ENCODE data around the gene ARHGEF10L. TPM values are rescaled to one million over a fixed set of nuclear protein-coding genes. Genes with fewer than 3 reads are reported as not detected.
A peak's percentile ranks its signal among the peaks of the same experiment; 100 is the strongest.

ARHGEF10L gene
- total RNA-seq, 2 donors from 2014 or later, result 26.0 to 39.7 TPM

DNA sequence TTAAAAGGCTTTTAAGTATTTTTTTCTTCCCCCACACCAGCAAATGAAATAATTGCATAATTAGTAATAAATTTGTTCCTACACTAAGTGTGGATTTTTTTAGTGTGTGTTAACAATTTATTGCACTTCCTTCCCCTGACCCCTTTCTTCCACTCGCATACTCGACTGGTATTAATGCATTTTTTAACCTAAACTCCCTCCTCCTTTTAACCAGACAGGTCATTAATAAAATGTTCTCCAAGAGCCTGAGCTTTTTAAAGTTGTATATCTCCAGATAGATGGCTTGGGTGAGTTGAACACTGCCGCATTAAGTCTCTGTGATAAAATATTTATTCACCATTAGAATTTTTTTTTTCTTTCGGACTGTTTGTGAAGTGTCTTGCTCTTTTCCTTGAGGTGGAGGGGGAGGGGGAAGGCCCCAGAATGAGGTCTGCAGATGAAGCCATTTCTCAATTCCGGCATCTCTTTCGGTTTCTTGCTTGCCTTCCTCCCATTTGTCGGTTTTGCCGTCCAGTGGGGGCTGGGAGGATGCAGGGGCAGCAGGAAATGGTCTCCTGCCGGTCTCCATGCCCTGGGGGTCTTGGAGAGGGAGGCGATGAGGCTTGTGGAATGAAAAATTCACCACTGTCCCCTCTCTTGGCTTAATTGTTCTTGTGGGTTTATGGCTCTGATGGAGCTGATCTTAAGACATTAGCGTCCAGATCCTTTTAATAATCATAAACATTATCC lies 151.6 kb downstream of the ARHGEF10L start:
- Histone ChIP-seq H3K27ac (no peak overlapping the region), H3K4me3 (no peak overlapping the region), H3K4me1 (replicated peaks) (no peaks in the 10 kb centered on the region), H3K27me3 (replicated peaks; ENCODE audit: insufficient read depth) (no peaks in the 10 kb centered on the region), H3K36me3 (no peaks in the 10 kb centered on the region), H3K9me3 (no peaks in the 10 kb centered on the region)
- no peak for DNase-seq (ENCODE audit: low spot score)
- intact Hi-C loops (cut with DNase I), result no loop called here
- WGBS, result 65% methylated on average over 11 of the region's 11 CpGs
- TF ChIP-seq POLR2AphosphoS5 (IDR thresholded peaks at IDR 0.05) (no peak), POLR2A (IDR thresholded peaks at IDR 0.05) (no peak), CTCF (IDR thresholded peaks at IDR 0.05) (no peak)

- Histone ChIP-seq H3K36me3 (no peaks in the 10 kb centered on the region), H3K9me3 (no peaks in the 10 kb centered on the region), H3K4me3 (no peak overlapping the region), H3K27ac (no peak overlapping the region), H3K27me3 (replicated peaks; ENCODE audit: insufficient read depth) (no peaks in the 10 kb centered on the region), H3K4me1 (replicated peaks) (no peaks in the 10 kb centered on the region)
- no peak for DNase-seq (ENCODE audit: low spot score)
- TF ChIP-seq POLR2AphosphoS5 (IDR thresholded peaks at IDR 0.05) (no peak), CTCF (IDR thresholded peaks at IDR 0.05) (no peak), POLR2A (IDR thresholded peaks at IDR 0.05) (no peak)
- intact Hi-C loops (cut with DNase I), result no loop called here
- WGBS, result 79% methylated on average over 9 of the region's 9 CpGs
Observed at GRCh38 chr1:17692645-17693044, 153.1 kb downstream of the ARHGEF10L start.

DNA sequence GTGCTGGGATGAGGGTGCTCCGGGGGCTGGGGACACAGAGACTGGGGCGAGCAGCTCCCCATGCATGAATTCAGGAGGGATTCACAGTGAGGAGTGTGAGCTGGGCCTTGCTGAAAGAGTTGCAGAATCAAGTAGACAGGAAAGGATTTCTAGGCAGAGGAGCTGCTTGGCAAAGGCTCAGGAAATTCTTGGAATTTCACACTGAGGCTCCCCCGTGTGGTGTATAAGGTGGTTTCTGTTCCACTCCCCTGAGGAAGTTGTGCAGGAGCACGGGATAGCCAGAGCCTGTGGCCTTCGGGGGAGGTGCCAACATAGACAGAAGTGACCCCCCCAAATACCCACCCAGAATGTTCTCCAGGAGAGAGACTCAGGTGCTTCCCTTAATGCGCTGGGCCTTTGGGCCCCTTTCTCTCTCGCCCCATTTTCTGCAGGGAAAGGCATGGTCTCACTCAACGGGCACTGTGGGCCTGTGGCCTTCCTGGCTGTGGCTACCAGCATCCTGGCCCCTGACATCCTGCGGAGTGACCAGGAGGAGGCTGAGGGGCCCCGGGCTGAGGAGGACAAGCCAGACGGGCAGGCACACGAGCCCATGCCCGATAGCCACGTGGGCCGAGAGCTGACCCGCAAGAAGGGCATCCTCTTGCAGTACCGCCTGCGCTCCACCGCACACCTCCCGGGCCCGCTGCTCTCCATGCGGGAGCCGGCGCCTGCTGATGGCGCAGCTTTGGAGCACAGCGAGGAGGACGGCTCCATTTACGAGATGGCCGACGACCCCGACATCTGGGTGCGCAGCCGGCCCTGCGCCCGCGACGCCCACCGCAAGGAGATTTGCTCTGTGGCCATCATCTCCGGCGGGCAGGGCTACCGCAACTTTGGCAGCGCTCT lies 157.2 kb downstream of the ARHGEF10L start:
- Histone ChIP-seq H3K4me1 (replicated peaks) (no peaks in the 10 kb centered on the region), H3K4me3 (no peak overlapping the region), H3K27me3 (replicated peaks; ENCODE audit: insufficient read depth) (no peaks in the 10 kb centered on the region), H3K9me3 (no peaks in the 10 kb centered on the region), H3K36me3 (no peaks in the 10 kb centered on the region), H3K27ac (no peak overlapping the region)
- no peak for TF ChIP-seq POLR2A (IDR thresholded peaks at IDR 0.05)
- peak in 2 of 4 experiments; percentile 15 to 51 for TF ChIP-seq CTCF (IDR thresholded peaks at IDR 0.05)
- no peak for TF ChIP-seq POLR2AphosphoS5 (IDR thresholded peaks at IDR 0.05)
- intact Hi-C loops (cut with DNase I), result no loop called here
- 83% methylated on average over 42 of the region's 42 CpGs for WGBS
- peak; percentile 14 for DNase-seq (ENCODE audit: low spot score)

- Histone ChIP-seq H3K27me3 (replicated peaks; ENCODE audit: insufficient read depth) (no peaks in the 10 kb centered on the region), H3K27ac (no peak overlapping the region), H3K4me3 (no peak overlapping the region), H3K36me3 (no peaks in the 10 kb centered on the region), H3K4me1 (replicated peaks) (no peaks in the 10 kb centered on the region), H3K9me3 (no peaks in the 10 kb centered on the region)
- TF ChIP-seq POLR2AphosphoS5 (IDR thresholded peaks at IDR 0.05), result no peak
- TF ChIP-seq POLR2A (IDR thresholded peaks at IDR 0.05), result no peak
- TF ChIP-seq CTCF (IDR thresholded peaks at IDR 0.05), result no peak
- DNase-seq (ENCODE audit: low spot score), result no peak
- WGBS, result 83% methylated on average over 5 of the region's 5 CpGs
- intact Hi-C loops (cut with DNase I), result no loop called here
Observed at GRCh38 chr1:17697458-17697857, 158.0 kb downstream of the ARHGEF10L start.

Measured in prostate gland (tissue), 2 donors.